ENCODE results near the gene PIAS1.

The PIAS1 gene

DNA sequence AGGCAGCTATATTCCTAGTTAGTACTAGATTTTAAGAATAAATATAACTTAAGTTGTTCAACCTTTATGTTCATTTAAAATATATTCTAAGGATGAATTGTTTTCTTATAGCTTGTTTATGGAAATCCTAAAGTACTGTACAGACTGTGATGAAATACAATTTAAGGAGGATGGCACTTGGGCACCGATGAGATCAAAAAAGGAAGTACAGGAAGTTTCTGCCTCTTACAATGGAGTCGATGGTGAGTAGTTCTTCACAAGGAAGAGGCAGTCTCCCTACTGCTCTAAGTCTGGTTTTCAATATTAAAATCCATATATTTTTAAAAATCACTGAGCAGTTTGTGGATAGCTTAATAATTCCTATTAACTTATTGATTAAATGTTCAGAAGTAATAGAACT is 121.4 kb downstream of the PIAS1 start:
- TF ChIP-seq, protein P1, sequence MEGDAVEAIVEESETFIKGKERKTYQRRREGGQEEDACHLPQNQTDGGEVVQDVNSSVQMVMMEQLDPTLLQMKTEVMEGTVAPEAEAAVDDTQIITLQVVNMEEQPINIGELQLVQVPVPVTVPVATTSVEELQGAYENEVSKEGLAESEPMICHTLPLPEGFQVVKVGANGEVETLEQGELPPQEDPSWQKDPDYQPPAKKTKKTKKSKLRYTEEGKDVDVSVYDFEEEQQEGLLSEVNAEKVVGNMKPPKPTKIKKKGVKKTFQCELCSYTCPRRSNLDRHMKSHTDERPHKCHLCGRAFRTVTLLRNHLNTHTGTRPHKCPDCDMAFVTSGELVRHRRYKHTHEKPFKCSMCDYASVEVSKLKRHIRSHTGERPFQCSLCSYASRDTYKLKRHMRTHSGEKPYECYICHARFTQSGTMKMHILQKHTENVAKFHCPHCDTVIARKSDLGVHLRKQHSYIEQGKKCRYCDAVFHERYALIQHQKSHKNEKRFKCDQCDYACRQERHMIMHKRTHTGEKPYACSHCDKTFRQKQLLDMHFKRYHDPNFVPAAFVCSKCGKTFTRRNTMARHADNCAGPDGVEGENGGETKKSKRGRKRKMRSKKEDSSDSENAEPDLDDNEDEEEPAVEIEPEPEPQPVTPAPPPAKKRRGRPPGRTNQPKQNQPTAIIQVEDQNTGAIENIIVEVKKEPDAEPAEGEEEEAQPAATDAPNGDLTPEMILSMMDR (IDR thresholded peaks at IDR 0.05): no peak

DNA sequence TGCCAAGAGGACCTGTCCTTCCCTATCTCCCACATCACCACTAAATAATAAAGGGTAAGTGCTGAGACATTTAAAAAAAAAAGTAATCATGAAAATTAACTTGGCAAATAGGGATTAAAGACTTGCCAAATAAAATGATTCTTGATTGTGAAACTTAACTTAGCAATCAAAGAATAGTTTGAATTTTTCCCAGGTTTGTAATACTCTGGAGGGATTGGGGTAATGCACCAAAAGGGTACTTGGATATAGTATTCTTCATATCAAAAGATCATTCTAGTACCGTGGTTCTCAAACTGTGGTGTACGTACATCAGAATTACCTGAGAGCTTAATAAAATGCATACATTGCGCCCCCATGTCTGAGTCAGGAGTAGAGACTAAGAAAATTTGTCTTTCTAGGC is 122.5 kb downstream of the PIAS1 start:
- TF ChIP-seq, protein P1 (IDR thresholded peaks at IDR 0.05): no peak

DNA sequence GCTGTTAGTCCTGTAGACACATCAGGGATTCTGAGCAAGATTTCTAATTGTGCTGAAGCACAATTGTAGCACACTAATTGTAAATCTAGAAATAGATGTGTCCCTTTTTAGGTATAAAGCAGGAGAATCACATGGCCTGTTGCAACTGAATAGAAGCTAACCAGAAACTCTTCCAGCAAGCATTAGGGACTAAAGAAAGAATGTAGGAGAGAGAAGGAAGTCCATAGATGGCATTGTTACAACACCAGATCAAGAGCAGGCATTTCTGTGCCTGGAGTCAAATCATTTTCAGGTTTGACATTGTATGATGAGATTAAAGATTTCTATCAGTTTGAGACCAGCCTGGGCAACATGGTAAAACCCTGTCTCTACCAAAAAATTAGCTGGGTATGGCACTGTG is 123.6 kb downstream of the PIAS1 start:
- TF ChIP-seq, protein P1 (IDR thresholded peaks at IDR 0.05): no peak

DNA sequence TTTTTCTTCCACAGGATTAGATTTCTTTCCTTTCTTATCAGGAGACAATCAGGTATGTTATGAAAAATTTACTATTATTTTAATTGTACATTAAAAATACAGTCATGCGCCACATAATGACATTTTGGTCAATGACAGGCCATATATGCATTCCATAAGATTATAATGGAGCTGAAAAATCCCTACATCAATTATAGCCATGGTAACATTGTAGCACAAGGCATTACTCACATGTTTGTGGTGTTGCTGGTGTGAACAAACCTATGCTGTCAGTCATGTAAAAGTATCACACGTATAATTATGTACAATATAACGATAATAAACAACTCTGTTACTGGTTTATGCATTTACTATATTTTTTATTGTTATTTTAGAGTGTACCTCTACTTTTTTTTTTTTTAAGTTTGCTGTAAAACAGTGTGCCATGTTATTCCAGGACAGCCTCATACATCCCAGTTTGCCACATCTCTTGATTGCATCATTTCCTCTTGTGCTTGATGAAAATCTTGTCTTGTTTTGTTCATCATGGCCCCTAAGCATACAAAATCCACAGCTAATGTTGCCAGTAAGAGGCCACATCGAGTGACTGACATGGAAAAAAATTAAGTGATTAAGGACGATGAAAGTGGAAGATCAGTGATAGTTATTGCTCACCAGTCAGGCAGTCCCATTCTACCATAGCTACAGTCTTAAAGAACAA is 129.7 kb downstream of the PIAS1 start:
- TF ChIP-seq, protein P1 (IDR thresholded peaks at IDR 0.05): no peak

DNA sequence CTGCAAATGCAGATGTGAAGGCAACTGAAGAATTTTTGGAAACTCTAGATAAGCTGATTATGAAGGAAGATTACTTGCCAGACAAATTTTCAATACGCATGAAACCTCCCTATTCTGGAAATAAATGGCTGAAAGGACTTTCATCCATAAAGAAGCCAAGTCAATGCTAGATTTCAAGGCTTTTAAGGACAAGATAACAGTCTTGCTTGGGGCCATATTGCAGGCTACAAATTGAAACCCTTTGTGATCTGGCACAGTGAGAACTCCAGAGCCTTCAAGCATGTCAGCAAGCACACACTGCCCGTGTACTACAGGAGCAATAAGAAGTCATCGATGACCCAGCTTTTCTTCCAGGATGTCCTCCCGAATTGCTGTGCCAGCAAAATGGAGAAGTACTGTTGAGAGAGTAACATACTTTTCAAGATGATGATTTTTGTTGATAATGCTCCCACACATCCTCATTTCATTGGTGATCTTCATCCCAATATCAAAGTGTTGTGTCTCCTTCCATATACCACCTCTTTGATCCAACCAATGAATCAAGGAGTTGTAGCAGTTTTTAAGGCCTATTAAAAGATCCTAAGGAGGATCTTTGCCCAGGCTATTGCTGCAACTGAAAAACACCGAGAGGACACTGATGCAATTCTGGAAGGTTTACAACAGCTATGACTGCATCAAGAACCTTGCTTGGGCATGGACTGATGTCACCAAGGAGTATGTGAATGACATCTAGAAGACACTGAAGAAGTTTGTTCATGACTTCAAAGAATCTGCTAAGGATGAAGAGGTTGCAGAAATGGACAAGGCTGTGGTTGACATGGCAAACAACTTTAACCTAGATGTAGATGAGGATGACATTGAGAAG is 130.7 kb downstream of the PIAS1 start:
- TF ChIP-seq, protein P1 (IDR thresholded peaks at IDR 0.05): no peak

DNA sequence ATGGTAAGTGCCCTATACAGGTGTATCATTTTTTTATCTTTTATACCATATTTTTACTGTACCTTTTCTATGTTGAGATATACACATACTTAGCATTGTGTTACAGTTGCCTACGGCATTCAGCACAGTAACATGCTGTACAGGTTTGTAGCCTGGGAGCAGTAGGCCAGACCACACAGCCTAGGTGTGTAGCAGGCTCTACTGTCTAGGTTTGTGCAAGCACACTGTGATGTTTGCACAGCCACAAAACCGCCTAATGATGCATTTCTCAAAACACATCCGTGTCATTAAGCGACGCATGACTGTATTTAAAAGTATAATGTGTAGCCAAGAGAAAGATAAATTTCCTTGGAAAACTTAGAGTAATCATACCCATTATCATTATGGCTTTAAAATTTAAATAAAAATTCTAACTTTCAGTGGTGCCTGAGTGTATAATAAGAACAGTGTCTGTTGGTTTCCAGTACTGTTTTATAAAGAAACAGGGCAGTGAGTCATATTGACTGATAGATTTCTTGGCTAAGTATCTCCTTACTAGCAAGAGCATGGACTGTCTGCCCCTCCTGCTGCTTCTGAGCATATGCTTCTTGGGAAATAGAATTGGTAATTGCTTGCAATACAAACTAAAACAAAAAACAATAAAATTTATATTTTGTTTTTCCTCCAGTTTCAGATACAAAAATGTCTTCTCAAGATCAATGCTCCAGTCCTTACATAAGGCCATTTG is 132.7 kb downstream of the PIAS1 start:
- TF ChIP-seq, protein P1 (IDR thresholded peaks at IDR 0.05): no peak

DNA sequence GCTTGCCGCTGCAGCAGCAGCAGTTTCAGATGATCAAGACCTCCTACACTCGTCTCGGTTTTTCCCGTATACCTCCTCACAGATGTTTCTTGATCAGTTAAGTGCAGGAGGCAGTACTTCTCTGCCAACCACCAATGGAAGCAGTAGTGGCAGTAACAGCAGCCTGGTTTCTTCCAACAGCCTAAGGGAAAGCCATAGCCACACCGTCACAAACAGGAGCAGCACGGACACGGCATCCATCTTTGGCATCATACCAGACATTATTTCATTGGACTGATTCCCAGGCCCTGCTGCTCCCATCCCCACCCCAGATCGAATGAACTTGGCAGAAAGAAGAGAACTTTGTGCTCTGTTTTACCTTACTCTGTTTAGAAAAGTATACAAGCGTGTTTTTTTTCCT is 133.4 kb downstream of the PIAS1 start:
- TF ChIP-seq, protein P1 (IDR thresholded peaks at IDR 0.05): no peak
